HepG2 (cell line): ENCODE measurements around the gene STMN1. TPM values are rescaled to one million over a fixed set of nuclear protein-coding genes. Genes with fewer than 3 reads are reported as not detected.

Experiments used
- ESRRA ChIP-seq: sonication (generic); formaldehyde crosslinking; IDR thresholded peaks from 2 replicates; pipeline ENCODE4 v1.5.1; 2020; ENCODE audit warnings: mild to moderate bottlenecking, low read depth, missing genetic modification reagents
- IKZF4 ChIP-seq: sonication (generic); formaldehyde crosslinking; IDR thresholded peaks from 2 replicates; pipeline ENCODE4 v1.5.1; 2020; ENCODE audit warnings: borderline replicate concordance, mild to moderate bottlenecking, low read depth, missing genetic modification reagents; ENCODE audit errors: not compliant biosample characterization
- KDM1A ChIP-seq: IDR thresholded peaks from 2 replicates; pipeline ENCODE4 v1.6.1; 2016; ENCODE audit warnings: missing compliant biosample characterization
- KDM3A ChIP-seq: IDR thresholded peaks from 2 replicates; pipeline ENCODE4 v1.6.1; 2018; ENCODE audit warnings: low read depth, missing compliant biosample characterization
- KDM5B ChIP-seq: sonication (generic); formaldehyde crosslinking; IDR thresholded peaks from 2 replicates; pipeline ENCODE4 v1.4.0; 2020; ENCODE audit warnings: missing genetic modification reagents, mild to moderate bottlenecking, borderline replicate concordance
- KIAA2018 ChIP-seq: sonication (generic); formaldehyde crosslinking; IDR thresholded peaks from 2 replicates; pipeline ENCODE4 v1.5.0; 2020; ENCODE audit warnings: mild to moderate bottlenecking, missing genetic modification reagents, borderline replicate concordance
- MXD1 ChIP-seq: sonication (generic); formaldehyde crosslinking; IDR thresholded peaks from 2 replicates; pipeline ENCODE4 v1.4.0; 2020; ENCODE audit warnings: mild to moderate bottlenecking, missing genetic modification reagents
- NR0B2 ChIP-seq: sonication (generic); formaldehyde crosslinking; IDR thresholded peaks from 2 replicates; pipeline ENCODE4 v1.4.0; 2020; ENCODE audit warnings: mild to moderate bottlenecking, missing genetic modification reagents
- NR2F6 ChIP-seq, 2 experiments: IDR thresholded peaks; 2 replicates each; pipeline ENCODE4 v1.6.1; 2016; ENCODE audit warnings: antibody characterized with exemption in 1 of 2, mild to moderate bottlenecking in 1 of 2
- RFX3 ChIP-seq: IDR thresholded peaks from 2 replicates; pipeline ENCODE4 v1.6.1; 2016; ENCODE audit warnings: missing biosample characterization, missing genetic modification reagents
- SKI ChIP-seq: fragments of 450-650 bp; IDR thresholded peaks from one replicate; pipeline ENCODE4 v1.6.1; 2018; ENCODE audit warnings: mild to moderate bottlenecking; ENCODE audit not compliant: partially characterized antibody
- TCF7L2 ChIP-seq: IDR thresholded peaks from 2 replicates; pipeline ENCODE4 v1.6.1; 2011; ENCODE audit warnings: mild to moderate bottlenecking, low read depth, low read length, moderate library complexity
- THAP11 ChIP-seq: IDR thresholded peaks from 2 replicates; pipeline ENCODE4 v1.6.1; 2016; ENCODE audit warnings: missing biosample characterization, missing genetic modification reagents
- UBTF ChIP-seq: sonication (generic); formaldehyde crosslinking; IDR thresholded peaks from 2 replicates; pipeline ENCODE4 v1.4.0; 2020; ENCODE audit warnings: mild to moderate bottlenecking, missing genetic modification reagents
- ZBTB20 ChIP-seq: sonication (generic); formaldehyde crosslinking; IDR thresholded peaks from 2 replicates; pipeline ENCODE4 v1.8.1; 2023; ENCODE audit warnings: missing genetic modification reagents, low read depth, mild to moderate bottlenecking, borderline replicate concordance
- ZFY ChIP-seq: sonication (generic); formaldehyde crosslinking; IDR thresholded peaks from 2 replicates; pipeline ENCODE4 v1.4.0; 2020; ENCODE audit warnings: missing genetic modification reagents
- ZNF883 ChIP-seq: sonication (generic); formaldehyde crosslinking; IDR thresholded peaks from 2 replicates; pipeline ENCODE4 v1.5.1; 2020; ENCODE audit warnings: mild to moderate bottlenecking, missing genetic modification reagents; ENCODE audit errors: not compliant biosample characterization
- polyA plus RNA-seq, 8 experiments: library from polyadenylated mRNA; depleted of rRNA in 3 of 8; stranded (reverse) in 7 of 8; unstranded in 1 of 8; fragments of >200 nt; fragmentation: Illumina TruSeq in 4 of 8; extraction: Trizol in 4 of 8; gene quantifications; 2 replicates each; pipeline versions ENCODE4 v1.2.1 to v1.2.3, GENCODE V29; 2011 to 2016; ENCODE audit warnings: low read depth in 4 of 8, missing spikeins in 1 of 8, mixed read lengths in 1 of 8; ENCODE audit not compliant: insufficient read depth in 1 of 8
- total RNA-seq, 5 experiments: library from RNA; depleted of rRNA; stranded (reverse); fragments of >200 nt; fragmentation: Illumina TruSeq; extraction: Trizol; gene quantifications; 2 replicates each; pipeline ENCODE4 v1.2.3, GENCODE V29; 2016; ENCODE audit warnings: low read depth in 1 of 5

Gene STMN1
- total and polyA plus RNA-seq, 2 of the 13 experiments (the other 11 are each of a cell fraction or from before 2014, with no cell fraction given): 45.9 to 409 TPM

GRCh38 chr1:25875154-25875855 lies 30.9 kb downstream of the STMN1 start, which contains the start of gene PAQR7 (continued):
- peak; percentile 60; the same call in 1 of the 2 replicates for TF ChIP-seq KIAA2018 (CRISPR knock-in tag)
- TF ChIP-seq ZFY (CRISPR knock-in tag): peak; percentile 87
- TF ChIP-seq MXD1 (CRISPR knock-in tag): peak; percentile 92; the same call in 1 of the 2 replicates
- TF ChIP-seq ZBTB20: peak; percentile 42; the same call in 1 of the 2 replicates
- TF ChIP-seq UBTF: peak; percentile 88
- peak; percentile 85 for TF ChIP-seq IKZF4 (CRISPR knock-in tag)
- peak; percentile 92 for TF ChIP-seq KDM5B
- TF ChIP-seq KDM1A: peak; percentile 16; the same call in 1 of the 2 replicates
- TF ChIP-seq THAP11 (CRISPR knock-in tag): peak; percentile 68; the same call in 1 of the 2 replicates
- no peak for TF ChIP-seq TCF7L2
- peak; percentile 60 for TF ChIP-seq ESRRA (CRISPR knock-in tag)
- peak; percentile 50 for TF ChIP-seq SKI
- no peak for TF ChIP-seq NR2F6 (IDR thresholded peaks at IDR 0.05)
- TF ChIP-seq NR2F6 (CRISPR knock-in tag; IDR thresholded peaks at IDR 0.05): peak; percentile 65; the same call in 1 of the 2 replicates
- TF ChIP-seq KDM3A (CRISPR knock-in tag): 0 out of 2 replicates have a peak, but pooled peaks have one; percentile 25
- TF ChIP-seq NR0B2: peak; percentile 96
- TF ChIP-seq ZNF883 (CRISPR knock-in tag): peak; percentile 86
- no peak for TF ChIP-seq RFX3 (CRISPR knock-in tag)
